HG03280 (cell line): ENCODE data around the gene CA10.

ENCODE experiments used
- ATAC-seq: cut with Tn5 transposase; IDR thresholded peaks from one replicate; pipeline ENCODE4 v1.9.1; 2021; ENCODE audit warnings: mild to moderate bottlenecking, moderate library complexity; ENCODE audit not compliant: unreplicated experiment

The CA10 gene

DNA sequence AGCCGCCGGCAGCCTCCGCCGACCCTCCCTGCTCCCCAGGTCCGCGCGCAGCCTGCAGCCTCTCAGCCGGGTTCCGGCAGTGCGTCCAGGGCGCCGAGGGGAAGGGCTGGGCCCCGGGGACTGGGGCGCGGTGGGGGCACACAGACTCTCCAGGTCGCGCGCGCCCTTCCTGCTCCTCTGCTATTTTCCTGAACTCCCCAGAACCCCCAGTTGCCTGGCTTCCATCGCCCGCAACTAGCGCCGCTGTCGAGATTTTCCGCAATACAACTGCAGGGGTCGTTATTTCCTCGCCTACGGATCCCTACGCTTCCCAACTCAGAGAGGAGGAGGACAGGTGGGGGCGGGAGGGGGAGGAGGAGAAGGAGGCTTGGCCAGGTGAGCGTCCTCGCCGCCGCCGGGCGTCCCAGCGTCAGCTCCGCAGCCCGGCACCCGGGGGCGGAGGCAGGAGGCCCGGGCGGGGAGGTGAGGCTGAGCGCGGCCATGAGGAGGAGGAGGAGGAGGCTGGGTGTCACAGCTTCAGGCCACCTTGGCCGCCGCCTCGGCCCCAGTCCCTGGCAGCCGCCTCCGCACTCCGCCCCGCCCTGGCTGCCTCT is at the start of gene CA10:
TSS of gene CA10 (minus strand) at position 265 of the 593 bp plus-strand sequence.
- no peak for ATAC-seq

DNA sequence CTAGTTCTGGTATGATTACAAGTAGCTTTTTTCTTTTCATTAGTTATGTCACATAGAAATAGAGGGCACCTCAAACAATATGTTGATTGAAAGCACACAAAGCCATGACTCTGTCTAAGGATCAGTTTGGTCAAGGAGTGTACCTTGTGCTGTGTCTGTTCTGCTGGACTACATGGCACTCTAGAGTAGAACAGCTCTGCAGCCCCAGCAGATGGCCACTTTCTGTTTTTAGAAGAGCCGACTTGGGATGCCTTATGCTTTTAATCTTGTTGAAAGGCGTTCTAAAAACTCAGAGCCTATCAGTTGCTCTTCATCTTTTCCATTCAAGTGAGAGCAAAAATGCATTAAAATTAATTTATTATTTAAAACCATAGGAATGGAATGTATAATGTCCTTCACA is 49.3 kb upstream of the CA10 start:
- no peak for ATAC-seq

DNA sequence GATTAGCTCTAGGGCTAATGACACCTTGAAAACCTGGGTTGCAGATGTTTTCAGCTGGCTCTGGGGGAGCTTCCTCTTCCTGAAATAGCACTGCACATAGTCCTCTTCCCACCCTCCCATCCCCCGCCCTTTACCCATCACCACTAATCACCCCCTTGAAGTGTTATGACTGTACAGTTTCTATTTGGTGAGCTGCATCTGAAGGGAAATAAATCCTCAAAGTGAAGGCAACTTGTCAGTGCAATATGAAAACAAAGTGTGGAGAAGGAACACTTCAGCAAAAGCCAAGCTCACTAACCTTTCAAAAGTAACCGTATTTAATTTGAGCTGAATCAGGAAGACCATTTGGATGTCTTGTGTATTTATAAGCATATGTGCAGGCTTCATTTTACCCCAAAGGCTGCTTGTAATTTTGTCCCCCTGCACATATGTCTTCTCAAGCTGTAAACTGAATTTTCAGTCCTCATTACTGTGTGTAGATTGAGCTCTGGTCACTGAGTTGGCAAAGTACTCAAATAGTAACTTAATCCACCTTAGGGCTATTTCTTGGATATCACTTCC is 44.1 kb upstream of the CA10 start:
- ATAC-seq: no peak

DNA sequence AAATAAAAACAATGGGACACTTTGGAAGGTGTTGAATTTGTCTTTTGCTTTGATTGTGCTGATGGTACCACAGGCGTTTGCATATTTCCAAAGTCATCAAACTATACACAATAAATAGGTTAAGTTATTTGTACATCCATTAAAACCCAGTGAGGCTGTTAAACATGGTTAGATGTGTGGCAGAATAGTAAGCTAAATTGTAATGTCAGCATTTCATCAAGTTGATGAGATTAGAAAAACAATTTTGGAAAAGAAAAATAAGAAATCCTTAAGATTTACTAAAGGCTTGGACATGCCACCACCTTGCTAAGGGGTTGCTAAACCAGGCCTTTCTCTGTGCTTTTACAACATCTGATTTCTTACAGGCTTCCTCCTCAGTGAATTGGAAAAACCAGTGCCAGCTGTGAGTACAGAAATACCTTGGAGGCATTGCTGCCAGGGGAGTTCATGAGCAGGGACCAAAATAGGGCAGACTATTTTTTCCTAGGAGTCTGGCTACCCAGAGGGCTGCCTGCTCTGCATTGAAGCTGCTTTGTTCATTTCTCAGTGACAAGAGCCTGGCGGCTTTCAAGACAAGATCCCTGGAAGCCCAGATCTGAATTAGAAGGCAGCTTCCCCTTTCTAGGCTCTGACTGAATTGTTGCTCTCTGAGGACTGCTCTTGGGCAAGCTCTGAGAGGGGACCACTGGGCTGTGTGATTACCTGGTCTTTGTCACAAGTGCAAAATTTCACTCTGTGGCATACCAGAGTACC is 43.4 kb upstream of the CA10 start:
- no peak for ATAC-seq

DNA sequence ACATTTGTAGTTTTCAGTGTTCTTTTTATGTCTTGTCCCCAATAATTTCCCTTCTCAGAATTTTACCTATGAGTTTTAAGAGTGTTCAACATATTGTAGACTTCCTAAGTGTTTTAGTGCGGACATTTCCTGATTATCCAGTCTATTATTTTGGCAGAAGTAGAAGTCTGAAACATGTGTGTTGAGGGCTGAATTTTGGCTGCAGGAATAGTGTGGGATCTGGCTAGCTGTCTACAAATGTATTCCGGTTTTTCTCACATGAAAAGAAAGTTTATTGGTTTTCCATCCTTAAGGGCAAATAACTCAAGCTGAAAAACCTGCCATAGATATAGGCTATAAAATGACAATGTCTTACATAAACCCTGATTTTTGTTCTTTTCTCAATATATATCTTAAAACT is 33.0 kb upstream of the CA10 start:
- ATAC-seq: no peak

DNA sequence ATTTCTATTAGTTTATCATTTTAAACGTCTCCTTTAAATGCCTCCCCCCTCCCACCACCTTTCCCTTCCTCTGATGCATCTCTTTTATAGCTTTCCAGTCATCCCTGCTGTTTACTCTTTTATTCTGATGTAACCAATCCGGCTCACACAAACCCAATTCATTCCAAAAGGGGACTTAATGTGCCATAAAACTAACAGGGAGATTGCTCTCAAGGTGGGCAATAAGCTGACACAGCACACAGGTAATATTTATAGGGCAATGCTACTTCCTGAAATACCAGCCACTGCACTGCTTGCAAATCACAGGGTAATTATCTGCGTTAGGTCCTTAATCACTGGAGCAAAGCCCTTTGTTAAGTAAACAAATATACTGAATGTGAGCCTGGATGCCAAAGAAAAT is 23.3 kb upstream of the CA10 start:
- no peak for ATAC-seq

DNA sequence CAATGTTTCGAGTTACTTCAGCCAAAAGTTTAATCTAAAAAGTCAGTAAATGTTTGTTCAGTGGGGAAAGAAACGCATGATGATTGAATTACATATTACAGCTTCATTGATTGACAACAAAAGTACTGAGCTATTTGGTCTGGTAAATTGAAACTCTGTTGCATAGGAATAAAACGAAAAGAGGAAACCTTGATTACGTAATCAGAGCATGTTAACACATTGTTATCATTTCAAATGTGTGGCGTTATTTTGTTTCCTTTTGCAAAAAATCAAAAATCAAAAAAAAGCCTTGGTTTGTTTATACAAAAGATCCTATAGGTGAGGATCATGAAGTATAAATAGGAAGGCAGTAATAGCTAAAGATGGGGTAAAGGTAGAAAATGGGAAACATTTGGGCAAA is 19.5 kb upstream of the CA10 start:
- no peak for ATAC-seq

DNA sequence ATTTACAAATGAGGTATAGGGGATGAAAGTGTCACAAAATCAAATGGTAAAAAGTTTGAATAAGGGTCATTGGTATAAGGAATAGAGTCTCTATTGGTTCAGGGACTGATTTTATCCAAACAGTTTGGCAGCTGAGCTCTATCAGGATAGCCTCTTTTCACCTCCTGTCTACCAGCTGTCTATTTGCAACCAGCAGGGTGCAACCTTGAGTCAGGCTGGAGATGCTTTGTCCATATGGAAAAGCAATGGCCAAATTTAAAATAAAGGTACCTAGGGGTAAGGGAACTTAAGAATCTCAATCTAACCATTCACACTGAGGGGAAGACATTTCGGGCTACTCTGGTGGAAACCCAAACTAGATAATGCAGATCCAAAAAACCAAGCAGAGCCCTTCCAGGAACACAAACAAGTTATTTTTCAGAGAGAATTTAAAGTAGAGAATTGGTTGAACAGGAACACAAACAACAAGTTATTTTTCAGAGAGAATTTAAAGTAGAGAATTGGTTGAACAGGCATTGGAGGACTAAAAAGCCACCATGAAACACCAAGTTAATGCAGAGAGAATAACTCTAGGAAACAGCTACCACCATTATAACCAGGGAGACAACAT is 12.6 kb upstream of the CA10 start:
- ATAC-seq: no peak

DNA sequence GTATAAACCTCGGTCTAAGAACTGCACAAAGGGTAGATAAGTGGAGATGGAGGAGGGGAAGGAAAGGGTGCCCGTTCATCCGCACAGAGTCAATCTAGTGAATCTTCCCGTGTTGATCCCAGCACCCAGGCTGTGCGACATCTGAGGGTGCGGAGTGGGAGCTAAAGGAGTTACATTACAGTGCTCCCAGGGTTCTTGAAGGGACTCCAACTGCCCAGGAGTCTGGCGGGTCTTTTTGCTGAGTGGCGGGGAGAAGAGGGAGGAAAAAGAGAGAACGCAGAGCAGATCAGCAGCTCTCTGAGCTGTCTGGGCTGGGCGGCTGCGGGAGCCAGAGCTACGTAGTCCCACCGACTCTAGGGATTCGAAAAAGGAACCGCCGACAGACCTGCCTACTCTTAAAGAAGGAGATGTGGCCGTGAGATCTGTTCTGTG is 1.6 kb upstream of the CA10 start:
- no peak for ATAC-seq

DNA sequence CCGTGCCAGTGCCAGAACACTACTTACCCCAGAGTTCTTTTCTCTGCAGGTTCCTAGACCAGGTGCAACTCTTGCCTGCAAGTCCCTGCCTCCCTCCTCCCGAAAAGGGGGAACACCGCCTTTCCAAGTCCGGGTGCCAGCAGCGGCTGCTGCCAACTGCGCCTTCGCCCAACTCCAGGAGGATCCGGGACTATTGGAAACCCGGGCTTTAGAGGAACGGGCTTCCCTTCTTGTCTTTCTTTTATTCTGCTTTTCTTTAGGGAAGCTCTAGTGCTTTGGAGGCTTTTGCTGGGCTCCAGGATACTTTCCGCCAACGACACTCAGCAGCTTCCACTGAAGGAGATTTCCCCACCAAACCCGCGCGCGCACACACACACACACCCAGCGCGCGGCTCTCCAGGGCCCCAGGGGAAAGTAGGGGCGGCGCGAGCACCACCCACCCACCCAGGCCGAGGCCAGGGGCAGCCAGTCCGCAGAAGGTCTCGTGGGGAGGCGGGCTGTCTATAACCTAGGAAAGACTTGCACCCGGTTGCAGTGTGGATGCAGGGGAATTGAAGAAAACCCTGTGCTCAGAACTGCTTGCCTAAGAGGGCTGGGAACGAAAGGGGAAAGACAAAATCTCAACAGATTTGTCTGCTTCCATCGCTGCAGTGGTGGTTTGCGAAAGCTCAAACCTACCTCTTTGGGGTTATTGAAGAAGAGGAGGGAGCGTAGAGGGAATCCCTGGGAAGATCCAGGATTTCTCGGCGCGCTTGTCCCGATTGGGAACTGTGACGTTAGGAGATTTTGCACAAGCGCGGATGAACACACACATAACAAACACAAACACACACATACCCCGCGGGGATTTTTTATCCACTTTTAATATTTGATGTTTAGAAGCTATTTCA is 977 bp upstream of the CA10 start:
- ATAC-seq: no peak

DNA sequence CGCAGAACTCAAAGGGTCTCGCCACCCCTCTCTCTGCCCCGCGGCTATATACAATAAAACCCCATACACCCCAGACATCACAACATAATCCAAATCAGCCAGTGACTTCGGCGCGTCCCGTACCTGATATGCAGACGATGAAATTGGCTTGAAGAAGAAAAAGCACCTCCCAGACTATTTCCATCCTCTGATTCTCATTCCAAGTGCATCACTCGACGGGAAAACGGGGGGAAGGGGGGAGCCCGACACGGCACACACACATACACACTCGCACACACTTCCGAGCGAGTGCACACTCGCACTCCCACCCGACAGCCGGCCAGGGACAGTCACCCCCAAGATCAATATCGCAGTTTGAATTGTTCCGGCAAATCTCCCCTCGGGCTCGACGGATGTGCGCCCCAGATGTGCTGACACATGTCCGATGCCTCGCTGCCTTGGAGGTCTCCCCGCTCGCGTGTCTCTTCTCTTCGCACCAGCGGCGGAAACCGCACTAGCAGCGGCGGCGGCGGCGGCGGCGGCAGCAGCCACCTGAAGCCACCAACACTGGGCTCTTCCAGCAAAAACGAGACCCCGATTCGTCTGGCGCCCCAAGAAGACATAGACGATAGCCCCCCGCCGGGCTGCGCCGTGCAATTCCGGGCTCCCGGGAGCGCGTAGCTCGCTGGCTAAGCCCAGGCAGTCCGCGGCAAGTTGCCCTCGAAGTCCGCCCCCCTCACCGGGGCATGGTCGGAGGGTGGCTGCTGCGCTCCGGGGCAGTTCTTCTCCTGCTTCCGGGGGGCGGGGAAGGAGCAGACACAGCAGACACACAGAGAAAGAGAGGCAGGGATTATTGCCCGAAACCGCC is 688 bp downstream of the CA10 start:
- ATAC-seq: no peak

DNA sequence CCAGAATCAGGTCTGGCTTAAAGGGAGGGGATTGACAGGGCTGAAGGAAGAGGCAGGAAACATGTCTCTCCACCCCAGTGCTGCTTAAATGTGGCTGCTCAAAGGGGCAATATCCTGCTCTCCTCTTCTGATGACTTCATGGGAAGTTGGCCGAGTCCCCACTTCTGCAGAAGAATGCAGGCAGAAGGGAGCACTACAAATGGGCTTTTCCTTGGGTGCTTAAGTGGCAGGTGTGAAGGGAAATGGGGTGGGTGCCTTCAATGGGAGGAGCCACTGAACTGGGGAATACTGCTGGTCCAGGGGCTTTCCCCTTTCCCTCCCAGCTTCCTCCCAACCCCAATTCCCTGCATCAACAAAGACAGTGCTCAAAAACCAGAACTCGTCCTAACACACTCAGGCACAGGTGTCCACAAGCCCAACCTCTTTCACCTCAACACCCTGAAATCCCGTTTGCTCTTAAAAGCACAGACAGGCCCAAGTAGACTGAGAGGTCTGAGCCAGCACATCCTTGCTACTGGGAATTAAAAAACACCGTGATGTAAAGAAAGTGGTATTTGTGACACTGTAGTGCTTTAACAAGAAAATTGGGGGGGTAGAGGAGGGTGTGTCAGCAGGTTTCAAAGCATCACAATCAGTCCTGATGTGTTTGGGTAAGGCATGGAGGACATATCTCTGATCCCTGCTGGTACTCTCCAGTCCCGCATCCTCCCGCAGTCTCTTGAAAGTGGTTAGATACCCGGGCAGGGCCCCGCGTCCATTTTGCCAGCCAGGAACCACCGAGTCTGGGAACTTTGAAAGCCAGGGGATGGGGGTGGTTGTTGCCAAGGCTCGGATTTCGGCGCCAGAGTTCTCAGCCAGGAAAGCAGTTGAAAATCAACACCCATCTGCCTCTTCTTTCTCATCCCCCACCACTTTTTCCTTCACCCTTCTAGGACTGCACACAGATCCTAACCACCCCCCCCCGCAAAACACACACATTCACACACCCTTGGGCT is 1.6 kb downstream of the CA10 start:
- ATAC-seq: no peak

DNA sequence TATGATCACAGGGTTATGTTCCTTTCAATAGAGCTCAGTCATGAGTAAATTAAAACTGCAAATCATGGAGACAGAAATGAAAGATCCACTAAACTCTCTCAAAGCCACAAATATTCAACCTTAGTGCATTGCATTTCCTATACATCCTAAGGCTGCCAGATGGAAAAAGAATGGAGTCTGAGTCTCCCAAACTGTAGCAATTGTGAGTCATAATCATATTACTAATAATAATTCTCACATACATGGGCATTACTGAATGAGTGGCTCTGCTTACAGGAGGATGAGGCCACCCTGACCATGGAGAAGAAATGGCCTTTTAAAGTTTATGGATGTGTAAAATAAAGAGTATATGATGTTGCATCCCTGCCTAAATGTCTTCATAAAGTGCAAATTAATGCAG is 3.2 kb downstream of the CA10 start:
- ATAC-seq: no peak

DNA sequence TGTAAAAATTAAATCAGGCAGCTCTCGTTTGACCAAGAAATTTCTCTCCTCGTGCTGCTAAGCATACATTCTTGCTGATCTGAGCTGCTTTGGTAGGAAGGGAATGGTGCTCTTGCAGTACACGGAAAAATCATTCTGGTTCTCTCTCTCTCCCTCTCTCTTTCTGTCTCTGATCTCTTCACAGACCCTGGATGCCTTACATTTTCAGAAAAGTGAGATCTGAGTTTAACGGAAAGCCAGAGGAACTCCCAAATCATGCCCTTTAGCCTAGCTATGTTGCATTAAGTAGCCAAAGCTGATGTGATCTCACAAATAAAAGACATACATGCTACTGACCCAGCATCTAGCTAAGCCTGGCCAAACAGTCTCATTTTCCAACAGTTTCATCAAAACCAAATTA is 4.0 kb downstream of the CA10 start:
- ATAC-seq: no peak

DNA sequence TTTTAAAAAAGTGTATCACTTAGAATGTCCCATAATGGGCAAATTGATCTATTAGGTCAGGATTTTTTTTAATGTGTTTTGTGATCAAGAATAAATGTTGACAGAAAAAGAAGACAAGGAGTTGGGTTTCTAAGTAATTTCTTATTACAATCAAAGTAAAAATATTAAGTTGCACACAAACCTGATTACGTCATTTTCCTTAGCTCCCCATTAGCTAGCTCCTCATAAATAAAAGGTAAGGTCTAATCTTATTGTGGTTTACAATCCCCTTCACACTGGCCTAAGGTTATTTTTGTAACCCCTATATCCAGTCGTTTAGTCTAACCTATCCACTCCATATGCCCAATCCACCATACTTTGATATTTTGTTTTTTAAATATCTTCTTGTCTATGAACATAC is 7.6 kb downstream of the CA10 start:
- no peak for ATAC-seq

DNA sequence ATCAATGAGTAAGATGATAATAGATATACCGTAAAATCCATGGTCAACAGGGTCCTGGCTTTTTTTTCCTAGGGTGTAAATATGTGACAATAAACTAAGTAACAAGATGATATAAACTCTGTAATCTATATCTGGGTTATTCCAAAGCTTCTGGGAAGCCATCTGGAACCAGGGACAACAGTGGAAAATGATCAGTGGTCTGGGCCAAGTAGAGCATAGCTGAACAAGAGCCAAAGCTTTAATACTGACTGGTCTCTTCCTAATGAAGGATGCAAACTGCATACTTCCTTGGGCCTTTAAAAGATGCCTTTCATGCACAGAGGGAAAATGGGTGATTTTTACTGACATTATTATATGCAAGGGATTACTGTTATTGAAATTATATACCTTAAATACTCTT is 8.9 kb downstream of the CA10 start:
- no peak for ATAC-seq

DNA sequence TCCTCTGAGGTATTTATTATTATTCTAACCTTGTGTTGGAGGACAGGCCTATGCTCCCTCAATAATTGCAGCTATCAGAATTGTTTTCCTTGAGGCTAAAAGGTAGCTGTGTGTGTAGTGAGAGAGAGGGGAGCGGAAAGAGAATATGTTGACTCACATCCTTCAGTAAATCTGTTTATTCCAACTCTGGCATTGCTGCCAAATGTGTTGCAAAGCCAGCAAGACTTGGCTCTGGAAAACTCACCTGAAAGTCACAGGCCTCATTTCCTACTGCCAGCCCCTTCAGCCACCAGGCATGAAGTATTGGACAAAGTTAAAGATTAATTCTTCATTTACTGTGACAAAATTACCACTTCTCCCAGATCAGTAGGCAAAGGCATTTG is 9.6 kb downstream of the CA10 start:
- ATAC-seq: no peak

DNA sequence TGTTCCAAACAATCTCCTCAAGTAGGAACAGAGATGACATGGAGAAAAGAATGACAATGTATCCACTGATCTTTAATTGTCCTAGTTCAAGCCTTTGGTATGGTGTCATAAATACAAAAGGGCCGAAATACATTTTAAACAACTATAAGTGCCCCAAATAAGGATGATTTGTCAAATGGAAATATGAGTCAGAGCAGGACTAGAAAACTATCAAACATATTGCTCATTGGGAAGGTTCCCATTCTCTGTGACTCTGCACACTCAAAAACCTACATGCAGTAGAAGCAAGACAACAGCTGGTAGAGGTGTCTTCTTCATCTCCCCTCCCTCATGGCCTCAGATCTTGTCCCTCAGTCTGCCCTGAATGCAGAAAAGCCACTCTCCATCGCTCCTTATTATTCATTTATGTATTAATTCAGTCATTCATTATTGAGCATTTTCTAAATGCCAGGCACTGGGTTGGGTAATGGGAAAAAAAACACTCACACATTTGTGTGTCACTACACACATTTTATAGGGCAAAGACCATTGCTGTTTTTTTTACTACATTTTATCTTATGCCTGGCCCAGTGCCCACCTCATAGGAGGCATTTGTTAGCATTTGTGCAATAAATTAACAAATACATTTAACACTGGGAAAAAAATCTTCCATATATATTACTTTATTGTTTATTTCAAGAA is 10.1 kb downstream of the CA10 start:
- no peak for ATAC-seq
